ENCODE measurements around the gene RAD23A. TPM values are rescaled to one million over a fixed set of nuclear protein-coding genes. Genes with fewer than 3 reads are reported as not detected.

The RAD23A gene
- total and polyA plus RNA-seq, 2 of the 4 experiments (the other 2 are of a cell fraction), result 54.3 to 67.8 TPM

GRCh38 chr19:12899891-12900518 lies 45.7 kb upstream of the RAD23A start:
- dilution Hi-C loops (cut with HindIII; ENCODE audit: low sequenced_read_pairs, unreplicated experiment), result no loop called here
- TF ChIP-seq CEBPB (IDR thresholded peaks at IDR 0.05; ENCODE audit: low read depth, low read length) (no peak), MAZ (IDR thresholded peaks at IDR 0.05; ENCODE audit: borderline replicate concordance, low read depth, low read length) (no peak), RFX5 (IDR thresholded peaks at IDR 0.05; ENCODE audit: low read depth, low read length) (no peak), RCOR1 (IDR thresholded peaks at IDR 0.05; ENCODE audit: insufficient replicate concordance, low read length) (no peak), NFE2L2 (IDR thresholded peaks at IDR 0.05; ENCODE audit: low read depth, low read length) (no peak), SMC3 (IDR thresholded peaks at IDR 0.05; ENCODE audit: low read depth, low read length) (no peak), CHD1 (IDR thresholded peaks at IDR 0.05; ENCODE audit: low read depth, low read length) (no peak), MXI1 (IDR thresholded peaks at IDR 0.05; ENCODE audit: borderline replicate concordance, low read depth, low read length) (no peak), FOS (IDR thresholded peaks at IDR 0.05; ENCODE audit: low read depth, low read length) (no peak), BHLHE40 (IDR thresholded peaks at IDR 0.05; ENCODE audit: low read depth, low read length) (no peak), MAFK (IDR thresholded peaks at IDR 0.05; ENCODE audit: low read depth, low read length) (no peak), ELK1 (IDR thresholded peaks at IDR 0.05; ENCODE audit: borderline replicate concordance, low read depth, low read length) (no peak), CTCF (conservative IDR thresholded peaks at IDR 0.05; ENCODE audit: low read depth, low read length) (no peak), POLR2A (IDR thresholded peaks at IDR 0.05; ENCODE audit: low read depth, low read length) (no peak), RAD21 (IDR thresholded peaks at IDR 0.05; ENCODE audit: low read length) (no peak), USF2 (IDR thresholded peaks at IDR 0.05; ENCODE audit: low read depth, low read length) (no peak)
- in situ Hi-C loops (cut with MboI; ENCODE audit: low sequenced_read_pairs), result no loop called here

More at GRCh38 chr19:12899891-12900518, 45.7 kb upstream of the RAD23A start:
- H3K4me3 ChIP-seq (ENCODE audit: insufficient read depth, low read depth, low read length), result no peak overlapping the region
- H2BK20ac ChIP-seq (ENCODE audit: low read depth, low read length), result no peak overlapping the region
- no peak overlapping the region for H3K23ac ChIP-seq (ENCODE audit: low read depth, low read length)
- no TSS peak for BruUV-seq (replicated peaks)
- DNase-seq (no peak), ATAC-seq (ENCODE audit: low read depth) (no peak)
- H3K27ac ChIP-seq (ENCODE audit: insufficient read depth, low read length), result no peak overlapping the region
- 80% methylated on average over 1 of the region's 10 CpGs; no CpG with 5 or more reads in 1 of the 2 experiments for WGBS, 2 experiments (ENCODE audit: extremely low coverage in 2 of 2, insufficient read length in 1 of 2)
- no peaks in the 10 kb centered on the region for H3K9me1 ChIP-seq (ENCODE audit: insufficient read depth, low read length)
- no peak overlapping the region for H2AK9ac ChIP-seq (replicated peaks; ENCODE audit: low read depth, low read length, poor library complexity)
- intact Hi-C loops (cut with micrococcal nuclease), result no loop called here
- H2BK120ac ChIP-seq (ENCODE audit: low read depth, low read length), result no peak overlapping the region
- H3K79me1 ChIP-seq (ENCODE audit: low read depth in 1 of 2, low read length in 2 of 2), result no peaks in the 10 kb centered on the region
- no peaks in the 10 kb centered on the region for H3K27me3 ChIP-seq (ENCODE audit: control insufficient read depth, insufficient read depth, low read length)
- no peak overlapping the region for H3K18ac ChIP-seq (ENCODE audit: low read depth, low read length)
- ChIA-PET POLR2A (ENCODE audit: unreplicated experiment) (no interaction called here), CTCF (interaction anchor here (0.7 kb wide), 1 partner anchor 18 kb away, joined by 3 read pairs; no protein-coding TSS in a partner anchor)
- no peak overlapping the region for H2BK5ac ChIP-seq (ENCODE audit: low read depth, low read length, poor library complexity, severe bottlenecking)
- H3K9ac ChIP-seq (ENCODE audit: low read depth, low read length), result no peak overlapping the region
- H3K36me3 ChIP-seq (ENCODE audit: control insufficient read depth, insufficient read depth, low read length), result peaks cover 18% of the 10 kb centered on the region
- no peaks in the 10 kb centered on the region for H3K9me3 ChIP-seq (ENCODE audit: control insufficient read depth, insufficient read depth, low read length)
- H2AK5ac ChIP-seq (ENCODE audit: low read depth, low read length), result no peak overlapping the region
- H2BK15ac ChIP-seq (ENCODE audit: low read depth, low read length), result no peak overlapping the region
- no peak overlapping the region for H4K91ac ChIP-seq (ENCODE audit: insufficient read depth, low read depth, low read length)
- no peak overlapping the region for H3K4me2 ChIP-seq (ENCODE audit: low read depth, low read length)
- no peak overlapping the region for H3K14ac ChIP-seq (replicated peaks; ENCODE audit: low read depth, low read length)
- no peaks in the 10 kb centered on the region for H3K4me1 ChIP-seq (ENCODE audit: control insufficient read depth, insufficient read depth, low read length)
- no peak overlapping the region for H3K56ac ChIP-seq (ENCODE audit: extremely low read depth, insufficient read depth, low read length)
- H4K8ac ChIP-seq (ENCODE audit: low read depth in 2 of 2, low read length in 2 of 2), result no peak overlapping the region
- no peak overlapping the region for H3K4ac ChIP-seq (ENCODE audit: low read depth, low read length)
- no peak overlapping the region for H4K5ac ChIP-seq (ENCODE audit: low read depth, low read length)
- H2AFZ ChIP-seq (replicated peaks; ENCODE audit: low read length, poor library complexity), result no peak overlapping the region
- H4K20me1 ChIP-seq (ENCODE audit: insufficient read depth, low read length), result no peaks in the 10 kb centered on the region

Measured in IMR-90 (cell line).